ENCODE measurements around the gene SFSWAP. TPM values are rescaled to one million over a fixed set of nuclear protein-coding genes. Genes with fewer than 3 reads are reported as not detected.

Gene SFSWAP
- total RNA-seq, 4 donors from 2014 or later, result 12.8 to 39.5 (median 25.9) TPM

- intact Hi-C loops (cut with DNase I), result no loop called here
- 70 to 81% methylated on average over 9 of the region's 9 CpGs for WGBS, 2 donors
- peaks cover 57 to 100% (median 67%) of the 10 kb centered on the region in 3 donors for H3K36me3 ChIP-seq
Observed at GRCh38 chr12:131729254-131729955, 18.5 kb downstream of the SFSWAP start.

GRCh38 chr12:131732996-131733615, 22.2 kb downstream of the SFSWAP start:
- TF ChIP-seq CTCF (IDR thresholded peaks at IDR 0.05), result no peak
- 90 to 93% methylated on average over 9 to 10 of the region's 21 CpGs for WGBS, 2 donors

More at GRCh38 chr12:131729254-131729955, 18.5 kb downstream of the SFSWAP start:
- Histone ChIP-seq H3K27me3 (no peaks in the 10 kb centered on the region), H3K27ac (no peak overlapping the region), H3K4me3 (no peak overlapping the region), H3K9me3 (no peaks in the 10 kb centered on the region), H3K4me1 (no peaks in the 10 kb centered on the region)
- no peak for TF ChIP-seq POLR2A (IDR thresholded peaks at IDR 0.05)
- no peak for TF ChIP-seq CTCF (IDR thresholded peaks at IDR 0.05)
- no peak for DNase-seq

GRCh38 chr12:131733874-131734273, 23.0 kb downstream of the SFSWAP start:
- Histone ChIP-seq H3K4me1 (peaks cover 0 to 13% (median 0%) of the 10 kb centered on the region in 3 donors), H3K9me3 (no peaks in the 10 kb centered on the region), H3K36me3 (peaks cover 44 to 75% (median 47%) of the 10 kb centered on the region in 3 donors), H3K27me3 (no peaks in the 10 kb centered on the region), H3K4me3 (no peak overlapping the region), H3K27ac (no peak overlapping the region)
- TF ChIP-seq CTCF (IDR thresholded peaks at IDR 0.05) (no peak), POLR2A (IDR thresholded peaks at IDR 0.05) (no peak)
- DNase-seq, result no peak
- intact Hi-C loops (cut with DNase I), result no loop called here
- 78 to 80% methylated on average over 6 to 9 of the region's 10 CpGs for WGBS, 2 donors

More at GRCh38 chr12:131732996-131733615, 22.2 kb downstream of the SFSWAP start:
- Histone ChIP-seq H3K4me1 (peaks cover 0 to 13% (median 0%) of the 10 kb centered on the region in 3 donors), H3K4me3 (no peak overlapping the region), H3K27ac (no peak overlapping the region), H3K27me3 (no peaks in the 10 kb centered on the region), H3K9me3 (no peaks in the 10 kb centered on the region), H3K36me3 (peaks cover 50 to 81% (median 55%) of the 10 kb centered on the region in 3 donors)
- no peak for DNase-seq
- intact Hi-C loops (cut with DNase I), result no loop called here

- no peak for DNase-seq
- no peaks in the 10 kb centered on the region for H3K9me3 ChIP-seq
- H3K27me3 ChIP-seq, result no peaks in the 10 kb centered on the region
- intact Hi-C loops (cut with DNase I), result no loop called here
- H3K4me1 ChIP-seq, result peaks cover 0 to 13% (median 0%) of the 10 kb centered on the region in 3 donors
- TF ChIP-seq CTCF (IDR thresholded peaks at IDR 0.05) (no peak), POLR2A (IDR thresholded peaks at IDR 0.05) (no peak)
- no peak overlapping the region for H3K27ac ChIP-seq
- H3K36me3 ChIP-seq, result peaks cover 39 to 73% (median 41%) of the 10 kb centered on the region in 3 donors
- WGBS, 2 donors, result 78 to 82% methylated on average over 19 to 20 of the region's 30 CpGs
- H3K4me3 ChIP-seq, result no peak overlapping the region
Observed at GRCh38 chr12:131734336-131735152, 23.7 kb downstream of the SFSWAP start.

- 92 to 97% methylated on average over 10 of the region's 10 CpGs for WGBS, 2 donors
- H3K27me3 ChIP-seq, result no peaks in the 10 kb centered on the region
- DNase-seq, result no peak
- H3K9me3 ChIP-seq, result no peaks in the 10 kb centered on the region
- TF ChIP-seq CTCF (IDR thresholded peaks at IDR 0.05) (no peak), POLR2A (IDR thresholded peaks at IDR 0.05) (no peak)
- H3K27ac ChIP-seq, result no peak overlapping the region
- H3K4me1 ChIP-seq, result peaks cover 0 to 13% (median 0%) of the 10 kb centered on the region in 3 donors
- intact Hi-C loops (cut with DNase I), result no loop called here
- H3K36me3 ChIP-seq, result peaks cover 33 to 73% (median 36%) of the 10 kb centered on the region in 3 donors
- no peak overlapping the region for H3K4me3 ChIP-seq
Observed at GRCh38 chr12:131735153-131735456, 24.2 kb downstream of the SFSWAP start.
